ENCODE data around the gene CACNA2D1. TPM values are rescaled to one million over a fixed set of nuclear protein-coding genes. Genes with fewer than 3 reads are reported as not detected.

CACNA2D1 gene
- total RNA-seq, 1 donor from 2014 or later = 1.5 TPM

- Histone ChIP-seq H3K4me3 (no peak overlapping the region), H3K27me3 (no peaks in the 10 kb centered on the region), H3K36me3 (no peaks in the 10 kb centered on the region), H3K4me2 (no peak overlapping the region), H3K79me2 (ENCODE audit: low read depth) (no peaks in the 10 kb centered on the region), H2AFZ (replicated peaks) (no peak overlapping the region), H3K9ac (no peak overlapping the region), H4K20me1 (ENCODE audit: low read depth) (no peaks in the 10 kb centered on the region), H3K4me1 (peaks cover 10% of the 10 kb centered on the region), H3K9me3 (ENCODE audit: low read depth) (no peaks in the 10 kb centered on the region), H3K27ac (no peak overlapping the region), H3F3A (ENCODE audit: low read depth) (no peaks in the 10 kb centered on the region)
- Mint-ChIP-seq H3K4me1 (peaks cover 59% of the 10 kb centered on the region), H3K27me3 (ENCODE audit: insufficient read depth, low read depth) (no peaks in the 10 kb centered on the region), H3K27ac (peak overlapping the region; percentile 98), H3K36me3 (no peaks in the 10 kb centered on the region), H3K9me3 (peaks cover 2% of the 10 kb centered on the region), H3K4me3 (peak overlapping the region; percentile 57)
- TF ChIP-seq EZH2phosphoT487 (IDR thresholded peaks at IDR 0.05) = no peak
- DNase-seq (ENCODE audit: low spot score) = no peak
These were observed 158.5 kb downstream of the CACNA2D1 start for GRCh38 chr7:82284936-82285519.

- Histone ChIP-seq H3K27me3 (no peaks in the 10 kb centered on the region), H3K79me2 (ENCODE audit: low read depth) (no peaks in the 10 kb centered on the region), H3K4me3 (no peak overlapping the region), H3K27ac (no peak overlapping the region), H2AFZ (replicated peaks) (no peak overlapping the region), H3K4me1 (no peaks in the 10 kb centered on the region), H3K36me3 (no peaks in the 10 kb centered on the region), H3K9me3 (ENCODE audit: low read depth) (no peaks in the 10 kb centered on the region), H4K20me1 (ENCODE audit: low read depth) (no peaks in the 10 kb centered on the region), H3K4me2 (no peak overlapping the region), H3F3A (ENCODE audit: low read depth) (no peaks in the 10 kb centered on the region), H3K9ac (no peak overlapping the region)
- peaks cover 2% of the 10 kb centered on the region for H3K36me3 Mint-ChIP-seq
- H3K9me3 Mint-ChIP-seq = peaks cover 3% of the 10 kb centered on the region
- no peak for TF ChIP-seq EZH2phosphoT487 (IDR thresholded peaks at IDR 0.05)
- TF ChIP-seq CTCF (IDR thresholded peaks at IDR 0.05) = no peak
- TF ChIP-seq EZH2 (IDR thresholded peaks at IDR 0.05) = no peak
- H3K27me3 Mint-ChIP-seq (ENCODE audit: insufficient read depth, low read depth) = no peaks in the 10 kb centered on the region
- peaks cover 16% of the 10 kb centered on the region for H3K4me1 Mint-ChIP-seq
- H3K27ac Mint-ChIP-seq = no peak overlapping the region
- H3K4me3 Mint-ChIP-seq = no peak overlapping the region
- no peak for DNase-seq (ENCODE audit: low spot score)
These were observed 168.2 kb downstream of the CACNA2D1 start for GRCh38 chr7:82275342-82275741.

GRCh38 chr7:82274681-82275080 is 168.9 kb downstream of the CACNA2D1 start:
- peaks cover 3% of the 10 kb centered on the region for H3K9me3 Mint-ChIP-seq
- TF ChIP-seq EZH2 (IDR thresholded peaks at IDR 0.05) = no peak
- no peak for TF ChIP-seq CTCF (IDR thresholded peaks at IDR 0.05)
- TF ChIP-seq EZH2phosphoT487 (IDR thresholded peaks at IDR 0.05) = no peak
- no peaks in the 10 kb centered on the region for H3K79me2 ChIP-seq (ENCODE audit: low read depth)

GRCh38 chr7:82273886-82274285 is 169.7 kb downstream of the CACNA2D1 start:
- H3K4me2 ChIP-seq = no peak overlapping the region
- Mint-ChIP-seq H3K4me1 (peaks cover 14% of the 10 kb centered on the region), H3K4me3 (no peak overlapping the region), H3K9me3 (peaks cover 3% of the 10 kb centered on the region), H3K27me3 (ENCODE audit: insufficient read depth, low read depth) (no peaks in the 10 kb centered on the region), H3K27ac (peak overlapping the region; percentile 17), H3K36me3 (peaks cover 2% of the 10 kb centered on the region)
- no peaks in the 10 kb centered on the region for H3K27me3 ChIP-seq
- no peaks in the 10 kb centered on the region for H3K36me3 ChIP-seq
- H3K4me3 ChIP-seq = no peak overlapping the region
- no peak overlapping the region for H3K9ac ChIP-seq
- no peaks in the 10 kb centered on the region for H3K79me2 ChIP-seq (ENCODE audit: low read depth)
- peak; percentile 12 for DNase-seq (ENCODE audit: low spot score)
- H3K4me1 ChIP-seq = no peaks in the 10 kb centered on the region
- no peak for TF ChIP-seq CTCF (IDR thresholded peaks at IDR 0.05)
- no peak for TF ChIP-seq EZH2 (IDR thresholded peaks at IDR 0.05)
- no peak for TF ChIP-seq EZH2phosphoT487 (IDR thresholded peaks at IDR 0.05)
- H3F3A ChIP-seq (ENCODE audit: low read depth) = no peaks in the 10 kb centered on the region
- H4K20me1 ChIP-seq (ENCODE audit: low read depth) = no peaks in the 10 kb centered on the region
- H3K27ac ChIP-seq = no peak overlapping the region
- no peak overlapping the region for H2AFZ ChIP-seq (replicated peaks)
- no peaks in the 10 kb centered on the region for H3K9me3 ChIP-seq (ENCODE audit: low read depth)

More at GRCh38 chr7:82274681-82275080, 168.9 kb downstream of the CACNA2D1 start:
- no peak overlapping the region for H3K4me3 ChIP-seq
- peaks cover 2% of the 10 kb centered on the region for H3K36me3 Mint-ChIP-seq
- H3K4me3 Mint-ChIP-seq = no peak overlapping the region
- H3K36me3 ChIP-seq = no peaks in the 10 kb centered on the region
- H2AFZ ChIP-seq (replicated peaks) = no peak overlapping the region
- no peaks in the 10 kb centered on the region for H4K20me1 ChIP-seq (ENCODE audit: low read depth)
- peaks cover 16% of the 10 kb centered on the region for H3K4me1 Mint-ChIP-seq
- no peak for DNase-seq (ENCODE audit: low spot score)
- no peak overlapping the region for H3K27ac ChIP-seq
- no peaks in the 10 kb centered on the region for H3K9me3 ChIP-seq (ENCODE audit: low read depth)
- no peaks in the 10 kb centered on the region for H3K4me1 ChIP-seq
- H3K9ac ChIP-seq = no peak overlapping the region
- H3K4me2 ChIP-seq = no peak overlapping the region
- no peaks in the 10 kb centered on the region for H3K27me3 ChIP-seq
- H3K27ac Mint-ChIP-seq = no peak overlapping the region
- no peaks in the 10 kb centered on the region for H3F3A ChIP-seq (ENCODE audit: low read depth)
- H3K27me3 Mint-ChIP-seq (ENCODE audit: insufficient read depth, low read depth) = no peaks in the 10 kb centered on the region

Data from neural progenitor cell (in vitro differentiated cells).